GM12878 (cell line): ENCODE measurements around the gene POU6F2. TPM values are rescaled to one million over a fixed set of nuclear protein-coding genes. Genes with fewer than 3 reads are reported as not detected.

Experiments used
- ATAC-seq: fragments of 200-7000 bp; cut with Tn5 transposase; 3 replicates; pipeline ENCODE4 v1.9.1; 2020; ENCODE audit warnings: mild to moderate bottlenecking, moderate library complexity
- BruUV-seq: library from RNA; stranded (reverse); fragments of 400-500 nt; replicated peaks from 2 replicates; lab custom pipeline; 2021; lab: Mats Ljungman, UMichigan
- CTCF ChIA-PET: fragments of 300-600 bp; sonication (Branson Sonifier 250); formaldehyde crosslinking; extraction: SDS; loops from one replicate; lab custom pipeline; 2021; ENCODE audit warnings: inconsistent platforms; lab: Yijun Ruan, JAX
- POLR2A ChIA-PET: fragments of 350-600 bp; formaldehyde crosslinking; extraction: SDS; loops from one replicate; lab custom pipeline; 2021; ENCODE audit warnings: inconsistent platforms; lab: Charles Lee
- RAD21 ChIA-PET: fragments of 300-600 bp; sonication (Branson Sonifier 250); formaldehyde crosslinking; loops from one replicate; lab custom pipeline; 2023; ENCODE audit warnings: antibody characterized with exemption; ENCODE audit not compliant: unreplicated experiment; lab: Charles Lee
- SMC1A ChIA-PET: fragments of 300-600 bp; sonication (Branson Sonifier 250); formaldehyde crosslinking; loops from one replicate; lab custom pipeline; 2023; ENCODE audit not compliant: unreplicated experiment, uncharacterized antibody; lab: Charles Lee
- DNase-seq: peaks from one replicate; pipeline ENCODE4 v3.0.0-alpha.2; 2011; ENCODE audit warnings: low read depth, low spot score
- FAIRE-seq: peaks from 3 replicates; lab custom pipeline; 2011; peaks lifted over from hg19 to GRCh38; lab: Jason Lieb, UNC
- H2AFZ ChIP-seq: 2 replicates; pipeline ENCODE4 v1.6.0; 2011; ENCODE audit warnings: low read depth, low read length, control low read depth; ENCODE audit not compliant: control insufficient read depth
- H3K27ac ChIP-seq: 2 replicates; pipeline ENCODE4 v1.5.1; 2011; ENCODE audit warnings: control low read depth; ENCODE audit not compliant: control insufficient read depth, insufficient read depth
- H3K27me3 ChIP-seq, 2 experiments: replicated peaks in 1 of 2; 2 replicates each; pipeline versions ENCODE4 v1.6.0 to v1.6.1; 2011; ENCODE audit warnings: low read length in 1 of 2; ENCODE audit not compliant: control insufficient read depth in 2 of 2, insufficient read depth in 2 of 2
- H3K36me3 ChIP-seq, 2 experiments: 2 replicates each; pipeline ENCODE4 v1.5.1; 2011; ENCODE audit warnings: low read length in 1 of 2; ENCODE audit not compliant: control insufficient read depth in 2 of 2, insufficient read depth in 2 of 2
- H3K4me1 ChIP-seq: 2 replicates; pipeline ENCODE4 v1.6.1; 2011; ENCODE audit warnings: mild to moderate bottlenecking, low read length, moderate library complexity, mixed read lengths; ENCODE audit not compliant: control insufficient read depth, insufficient read depth
- H3K4me2 ChIP-seq: 2 replicates; pipeline ENCODE4 v1.6.0; 2011; ENCODE audit warnings: control low read depth; ENCODE audit not compliant: control insufficient read depth, insufficient read depth
- H3K4me3 ChIP-seq: fragments of 200-600 bp; sonication (generic); 2 replicates; pipeline ENCODE4 v1.5.1; 2016
- H3K79me2 ChIP-seq: 2 replicates; pipeline ENCODE4 v1.6.0; 2011; ENCODE audit warnings: low read length; ENCODE audit not compliant: control insufficient read depth, insufficient read depth
- H3K9ac ChIP-seq: 2 replicates; pipeline ENCODE4 v1.8.0; 2011; ENCODE audit warnings: low read length, control low read depth, mixed read lengths; ENCODE audit not compliant: control insufficient read depth, insufficient read depth
- H3K9me3 ChIP-seq: replicated peaks from 3 replicates; pipeline ENCODE4 v1.5.1; 2011; ENCODE audit warnings: mild to moderate bottlenecking, low read length; ENCODE audit not compliant: control insufficient read depth, insufficient read depth
- H4K20me1 ChIP-seq: 2 replicates; pipeline ENCODE4 v1.6.0; 2011; ENCODE audit not compliant: control insufficient read depth, insufficient read depth
- ATF7 ChIP-seq: fragments of 450-650 bp; IDR thresholded peaks from 2 replicates; pipeline ENCODE4 v1.6.1; 2016; ENCODE audit warnings: low read depth, mild to moderate bottlenecking
- CEBPB ChIP-seq, 2 experiments: fragments of 150-350 bp in 1 of 2; IDR thresholded peaks; 2 replicates each; pipeline ENCODE4 v1.6.1; 2012 to 2014; ENCODE audit warnings: low read depth in 2 of 2, low read length in 2 of 2, borderline replicate concordance in 1 of 2, inconsistent platforms in 1 of 2
- MEF2B ChIP-seq: fragments of 450-650 bp; IDR thresholded peaks from 2 replicates; pipeline ENCODE4 v1.6.1; 2018; ENCODE audit warnings: mild to moderate bottlenecking, moderate library complexity; ENCODE audit not compliant: partially characterized antibody, poor library complexity, severe bottlenecking
- NR2F1 ChIP-seq: fragments of 450-650 bp; conservative IDR thresholded peaks from 2 replicates; pipeline ENCODE4 v1.6.1; 2017; ENCODE audit warnings: mild to moderate bottlenecking
- NRF1 ChIP-seq: conservative IDR thresholded peaks from 2 replicates; pipeline ENCODE4 v1.6.1; 2011; ENCODE audit warnings: mild to moderate bottlenecking, low read depth, low read length, improper control_type of control experiment
- POLR2A ChIP-seq: IDR thresholded peaks from 2 replicates; pipeline ENCODE4 v1.6.1; 2011; ENCODE audit warnings: low read depth, mild to moderate bottlenecking, low read length
- RBBP5 ChIP-seq: fragments of 200-600 bp; sonication (generic); conservative IDR thresholded peaks from 2 replicates; pipeline ENCODE4 v1.6.1; 2016
- SREBF2 ChIP-seq: IDR thresholded peaks from 2 replicates; pipeline ENCODE4 v1.6.1; 2012; ENCODE audit warnings: mild to moderate bottlenecking, low read length
- STAT1 ChIP-seq: fragments of 450-650 bp; conservative IDR thresholded peaks from 2 replicates; pipeline ENCODE4 v1.6.1; 2014; ENCODE audit warnings: antibody characterized with exemption, mild to moderate bottlenecking
- SUPT20H ChIP-seq: IDR thresholded peaks from 2 replicates; pipeline ENCODE4 v1.6.1; 2011; ENCODE audit warnings: low read depth, mild to moderate bottlenecking, low read length, moderate library complexity, borderline replicate concordance; ENCODE audit not compliant: control insufficient read depth
- ZNF207 ChIP-seq: fragments of 450-650 bp; IDR thresholded peaks from 2 replicates; pipeline ENCODE4 v1.6.1; 2014; ENCODE audit warnings: antibody characterized with exemption, mild to moderate bottlenecking, borderline replicate concordance
- WGBS: methylation state at CpG from one replicate; pipeline ENCODE4 v1.1.6; 2016; ENCODE audit warnings: low lambda C conversion rate; ENCODE audit not compliant: insufficient replicate concordance, insufficient coverage; ENCODE audit errors: missing lambda C conversion rate; 5-methylcytosine and 5-hydroxymethylcytosine counted together
- in situ Hi-C: fragments of 300-500 bp; cut with MboI; formaldehyde crosslinking; loops from 9 replicates; pipeline ENCODE4 v1.14.3; 2018; ENCODE audit warnings: mixed read lengths
- intact Hi-C: fragments of 100-400 bp; cut with micrococcal nuclease; formaldehyde crosslinking; loops from one replicate; pipeline ENCODE4 v1.14.2; 2022; ENCODE audit not compliant: unreplicated experiment
- polyA plus RNA-seq, 11 experiments: library from polyadenylated mRNA; depleted of rRNA in 4 of 11; unstranded in 6 of 11; stranded (reverse) in 5 of 11; fragments of >200 nt; fragmentation: Nextera tagmentation in 4 of 11; fragmentation: Illumina TruSeq in 1 of 11; extraction: Ambion mirVana in 4 of 11; extraction: Trizol in 1 of 11; gene quantifications; 1 replicate in 1 of 11; 2 replicates in 10 of 11; pipeline versions ENCODE4 v1.2.1 to v1.2.3, GENCODE V29; 2011 to 2016; ENCODE audit warnings: inconsistent platforms in 2 of 11, missing spikeins in 2 of 11, low read depth in 1 of 11
- total RNA-seq, 4 experiments: library from RNA; depleted of rRNA in 3 of 4; stranded (reverse); fragments of >200 nt in 3 of 4; fragmentation: Illumina TruSeq in 1 of 4; extraction: Trizol in 1 of 4; gene quantifications; 2 replicates each; pipeline versions ENCODE4 v1.2.1 to v1.2.3, GENCODE V29; 2013 to 2021
- TF ChIP-seq, protein P1 (sequence below): IDR thresholded peaks from 2 replicates; pipeline ENCODE4 v1.6.1; 2012; ENCODE audit warnings: mild to moderate bottlenecking, low read depth, low read length
- TF ChIP-seq, protein P2 (sequence below): fragments of 150-350 bp; IDR thresholded peaks from 2 replicates; pipeline ENCODE4 v1.6.1; 2014; ENCODE audit warnings: mild to moderate bottlenecking, low read depth, low read length

Gene POU6F2
- total and polyA plus RNA-seq, 10 of the 15 experiments (the other 5 are each of a cell fraction or from before 2014, with no cell fraction given), result 0.10 TPM; not detected in 9

DNA sequence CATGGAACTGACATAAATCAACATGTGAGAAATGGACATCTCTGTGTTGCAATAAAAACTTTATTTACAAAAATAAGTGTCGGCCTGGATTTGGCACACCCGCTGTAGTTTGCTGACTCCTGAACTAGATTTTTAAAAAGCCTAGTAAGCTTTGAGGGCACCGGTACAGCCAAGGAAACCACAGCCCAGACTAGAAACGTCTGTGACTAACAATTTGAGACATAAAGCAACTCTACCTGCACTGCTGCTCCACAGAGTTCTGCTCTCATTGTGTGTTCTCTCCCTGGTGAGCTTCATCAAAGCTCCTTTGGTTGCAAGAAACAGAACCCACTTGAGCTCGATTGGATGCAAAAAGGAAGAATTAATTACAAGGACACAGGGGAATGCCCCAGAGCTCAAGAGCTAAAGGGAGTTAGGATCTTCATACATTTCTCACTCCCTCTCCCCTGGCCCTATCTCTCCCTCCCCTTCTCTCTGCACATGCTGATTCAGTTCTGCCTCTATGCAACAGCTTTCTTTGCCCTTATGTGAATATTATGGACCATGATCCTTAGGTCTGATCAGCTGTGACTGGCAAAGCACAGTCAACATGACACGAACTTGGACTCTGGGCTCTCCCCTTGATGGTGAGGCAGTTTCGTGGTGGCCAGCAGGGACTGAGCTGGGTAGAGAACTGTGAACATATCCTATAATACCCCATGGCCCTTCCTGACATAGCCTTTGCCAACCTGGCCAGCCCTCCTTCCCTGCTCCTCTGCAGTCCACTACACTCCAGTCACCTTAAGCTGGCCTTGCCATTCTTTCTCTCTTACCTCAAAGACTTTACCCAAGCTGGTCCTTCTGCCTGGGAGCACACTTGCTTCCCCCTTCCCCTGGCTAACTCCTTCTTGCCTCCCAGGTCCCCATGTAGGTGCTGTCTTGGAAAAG, 511.0 kb downstream of the POU6F2 start:
- ChIA-PET CTCF (interaction anchor here (1.2 to 1.5 kb wide), 3 partner anchors 9 to 302 kb away, joined by 3 to 4 read pairs (median 4); no protein-coding TSS in a partner anchor), RAD21 (no interaction called here), POLR2A (no interaction called here), SMC1A (no interaction called here)
- DNase-seq, result no peak
- Histone ChIP-seq H3K9me3 (no peaks in the 10 kb centered on the region), H3K4me1 (no peaks in the 10 kb centered on the region), H3K27ac (no peak overlapping the region), H4K20me1 (no peaks in the 10 kb centered on the region), H3K9ac (no peak overlapping the region), H3K4me2 (no peak overlapping the region), H3K27me3 (peaks cover 0 to 3% of the 10 kb centered on the region in 2 experiments; a peak in 1 of 4 replicates), H3K36me3 (no peaks in the 10 kb centered on the region), H3K79me2 (no peaks in the 10 kb centered on the region), H2AFZ (no peak overlapping the region), H3K4me3 (no peak overlapping the region)
- no peak for TF ChIP-seq RBBP5
- no peak for TF ChIP-seq NR2F1
- TF ChIP-seq, protein P1, sequence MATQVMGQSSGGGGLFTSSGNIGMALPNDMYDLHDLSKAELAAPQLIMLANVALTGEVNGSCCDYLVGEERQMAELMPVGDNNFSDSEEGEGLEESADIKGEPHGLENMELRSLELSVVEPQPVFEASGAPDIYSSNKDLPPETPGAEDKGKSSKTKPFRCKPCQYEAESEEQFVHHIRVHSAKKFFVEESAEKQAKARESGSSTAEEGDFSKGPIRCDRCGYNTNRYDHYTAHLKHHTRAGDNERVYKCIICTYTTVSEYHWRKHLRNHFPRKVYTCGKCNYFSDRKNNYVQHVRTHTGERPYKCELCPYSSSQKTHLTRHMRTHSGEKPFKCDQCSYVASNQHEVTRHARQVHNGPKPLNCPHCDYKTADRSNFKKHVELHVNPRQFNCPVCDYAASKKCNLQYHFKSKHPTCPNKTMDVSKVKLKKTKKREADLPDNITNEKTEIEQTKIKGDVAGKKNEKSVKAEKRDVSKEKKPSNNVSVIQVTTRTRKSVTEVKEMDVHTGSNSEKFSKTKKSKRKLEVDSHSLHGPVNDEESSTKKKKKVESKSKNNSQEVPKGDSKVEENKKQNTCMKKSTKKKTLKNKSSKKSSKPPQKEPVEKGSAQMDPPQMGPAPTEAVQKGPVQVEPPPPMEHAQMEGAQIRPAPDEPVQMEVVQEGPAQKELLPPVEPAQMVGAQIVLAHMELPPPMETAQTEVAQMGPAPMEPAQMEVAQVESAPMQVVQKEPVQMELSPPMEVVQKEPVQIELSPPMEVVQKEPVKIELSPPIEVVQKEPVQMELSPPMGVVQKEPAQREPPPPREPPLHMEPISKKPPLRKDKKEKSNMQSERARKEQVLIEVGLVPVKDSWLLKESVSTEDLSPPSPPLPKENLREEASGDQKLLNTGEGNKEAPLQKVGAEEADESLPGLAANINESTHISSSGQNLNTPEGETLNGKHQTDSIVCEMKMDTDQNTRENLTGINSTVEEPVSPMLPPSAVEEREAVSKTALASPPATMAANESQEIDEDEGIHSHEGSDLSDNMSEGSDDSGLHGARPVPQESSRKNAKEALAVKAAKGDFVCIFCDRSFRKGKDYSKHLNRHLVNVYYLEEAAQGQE, result no peak
- TF ChIP-seq SUPT20H, result no peak
- TF ChIP-seq POLR2A, result no peak
- no peak for TF ChIP-seq MEF2B
- TF ChIP-seq SREBF2, result no peak
- no peak for TF ChIP-seq ATF7
- TF ChIP-seq CEBPB (IDR thresholded peaks at IDR 0.05; ENCODE audit: borderline replicate concordance in 1 of 2, low read depth in 2 of 2, low read length in 2 of 2), result no peak
- no peak for TF ChIP-seq NRF1
- no peak for TF ChIP-seq ZNF207
- TF ChIP-seq, protein P2, sequence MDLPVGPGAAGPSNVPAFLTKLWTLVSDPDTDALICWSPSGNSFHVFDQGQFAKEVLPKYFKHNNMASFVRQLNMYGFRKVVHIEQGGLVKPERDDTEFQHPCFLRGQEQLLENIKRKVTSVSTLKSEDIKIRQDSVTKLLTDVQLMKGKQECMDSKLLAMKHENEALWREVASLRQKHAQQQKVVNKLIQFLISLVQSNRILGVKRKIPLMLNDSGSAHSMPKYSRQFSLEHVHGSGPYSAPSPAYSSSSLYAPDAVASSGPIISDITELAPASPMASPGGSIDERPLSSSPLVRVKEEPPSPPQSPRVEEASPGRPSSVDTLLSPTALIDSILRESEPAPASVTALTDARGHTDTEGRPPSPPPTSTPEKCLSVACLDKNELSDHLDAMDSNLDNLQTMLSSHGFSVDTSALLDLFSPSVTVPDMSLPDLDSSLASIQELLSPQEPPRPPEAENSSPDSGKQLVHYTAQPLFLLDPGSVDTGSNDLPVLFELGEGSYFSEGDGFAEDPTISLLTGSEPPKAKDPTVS, result no peak
- no peak for TF ChIP-seq STAT1
- 3% methylated on average over 7 of the region's 7 CpGs for whole genome bisulfite sequencing
- no peak for FAIRE-seq
- in situ Hi-C loops (no loop called here), intact Hi-C loops (no loop called here)
- no peak for ATAC-seq
- no TSS peak for BruUV-seq
